Kidney epithelial cell (primary cell): ENCODE data around the gene OR1D5. TPM values are rescaled to one million over a fixed set of nuclear protein-coding genes. Genes with fewer than 3 reads are reported as not detected.
"Not testable (repeated sequence)": the region's sequence is repeated elsewhere in the genome, so short reads cannot be mapped to it uniquely, and the experiment has no call there.

Source experiments
- DNase-seq: peaks from one replicate; pipeline ENCODE4 v3.0.0-alpha.2; 2010; ENCODE audit warnings: low read depth
- H3K27me3 ChIP-seq: 2 replicates; pipeline ENCODE4 v1.6.0; 2011; ENCODE audit warnings: low read length; ENCODE audit not compliant: control insufficient read depth, insufficient read depth
- H3K36me3 ChIP-seq: 2 replicates; pipeline ENCODE4 v1.5.1; 2011; ENCODE audit warnings: low read length; ENCODE audit not compliant: control insufficient read depth, insufficient read depth
- H3K4me3 ChIP-seq: 2 replicates; pipeline ENCODE4 v1.5.1; 2011; ENCODE audit warnings: low read depth, mild to moderate bottlenecking, control low read depth, low read length
- total RNA-seq: library from RNA; depleted of rRNA; stranded (reverse); fragments of >200 nt; gene quantifications from 2 replicates; pipeline ENCODE4 v1.2.3, GENCODE V29; 2015
- TF ChIP-seq, protein P1 (sequence below): IDR thresholded peaks from 2 replicates; pipeline ENCODE4 v1.5.1; 2011; ENCODE audit warnings: mild to moderate bottlenecking, moderate library complexity, low read length, control low read depth, inconsistent platforms; ENCODE audit not compliant: insufficient read depth, poor library complexity, severe bottlenecking

OR1D5 gene
- total RNA-seq, 1 donor from 2014 or later = not detected

GRCh38 chr17:3032258-3033247 is 30.9 kb downstream of the OR1D5 start:
- TF ChIP-seq, protein P1, sequence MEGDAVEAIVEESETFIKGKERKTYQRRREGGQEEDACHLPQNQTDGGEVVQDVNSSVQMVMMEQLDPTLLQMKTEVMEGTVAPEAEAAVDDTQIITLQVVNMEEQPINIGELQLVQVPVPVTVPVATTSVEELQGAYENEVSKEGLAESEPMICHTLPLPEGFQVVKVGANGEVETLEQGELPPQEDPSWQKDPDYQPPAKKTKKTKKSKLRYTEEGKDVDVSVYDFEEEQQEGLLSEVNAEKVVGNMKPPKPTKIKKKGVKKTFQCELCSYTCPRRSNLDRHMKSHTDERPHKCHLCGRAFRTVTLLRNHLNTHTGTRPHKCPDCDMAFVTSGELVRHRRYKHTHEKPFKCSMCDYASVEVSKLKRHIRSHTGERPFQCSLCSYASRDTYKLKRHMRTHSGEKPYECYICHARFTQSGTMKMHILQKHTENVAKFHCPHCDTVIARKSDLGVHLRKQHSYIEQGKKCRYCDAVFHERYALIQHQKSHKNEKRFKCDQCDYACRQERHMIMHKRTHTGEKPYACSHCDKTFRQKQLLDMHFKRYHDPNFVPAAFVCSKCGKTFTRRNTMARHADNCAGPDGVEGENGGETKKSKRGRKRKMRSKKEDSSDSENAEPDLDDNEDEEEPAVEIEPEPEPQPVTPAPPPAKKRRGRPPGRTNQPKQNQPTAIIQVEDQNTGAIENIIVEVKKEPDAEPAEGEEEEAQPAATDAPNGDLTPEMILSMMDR = no peak
- no peaks in the 10 kb centered on the region for H3K36me3 ChIP-seq
- DNase-seq = no peak

DNA sequence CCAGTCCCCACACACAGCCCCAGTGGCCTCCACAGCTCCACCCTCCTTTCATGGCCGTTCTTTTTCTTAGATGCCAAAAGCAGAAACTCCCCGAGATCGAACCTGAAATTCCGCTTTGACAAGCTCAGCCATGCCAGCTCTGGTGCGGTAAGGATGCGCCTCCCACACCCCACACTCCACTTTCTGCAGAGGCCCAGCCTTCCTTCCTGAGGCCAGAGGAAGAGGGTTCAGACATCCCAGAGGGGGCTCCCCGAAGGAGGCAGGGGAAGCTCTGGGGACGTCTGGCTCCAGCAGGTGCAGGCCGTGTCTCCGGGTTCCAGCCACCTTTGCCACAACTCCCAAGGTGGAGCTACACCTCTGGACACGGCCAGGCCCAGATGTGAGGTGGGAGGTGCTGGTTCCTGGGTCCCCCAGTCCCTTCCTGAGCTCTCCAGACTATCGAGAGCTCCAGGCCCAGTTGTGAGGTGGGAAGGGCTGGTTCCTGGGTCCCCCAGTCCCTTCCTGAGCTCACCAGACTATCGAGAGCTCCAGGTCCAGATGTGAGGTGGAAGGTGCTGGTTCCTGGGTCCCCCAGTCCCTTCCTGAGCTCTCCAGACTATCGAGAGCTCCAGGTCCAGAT is 32.4 kb downstream of the OR1D5 start:
- DNase-seq, H3K36me3 ChIP-seq, H3K27me3 ChIP-seq, H3K4me3 ChIP-seq: not testable (repeated sequence)

More at GRCh38 chr17:3032258-3033247, 30.9 kb downstream of the OR1D5 start:
- Histone ChIP-seq H3K27me3 (no peaks in the 10 kb centered on the region), H3K4me3 (no peak overlapping the region)

DNA sequence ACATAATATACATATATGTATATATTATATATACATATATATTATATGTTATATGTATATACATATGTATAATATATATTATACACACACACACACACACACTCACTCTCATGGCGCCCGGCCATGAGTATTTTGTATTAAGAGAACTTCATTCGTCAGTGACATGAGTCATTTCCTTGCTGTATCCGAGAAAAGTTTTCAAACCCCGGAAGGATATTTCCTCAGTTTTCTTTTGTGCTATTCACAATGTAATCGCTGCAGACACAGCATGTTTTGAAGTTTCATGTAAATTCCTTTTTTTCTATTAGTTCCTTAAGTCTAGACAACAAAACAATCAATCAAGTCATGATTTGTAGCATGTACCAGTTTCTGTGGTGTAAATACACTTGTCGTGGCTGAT is 33.3 kb downstream of the OR1D5 start:
- no peak overlapping the region for H3K4me3 ChIP-seq
- no peak for DNase-seq
- no peaks in the 10 kb centered on the region for H3K27me3 ChIP-seq
- TF ChIP-seq, protein P1 = no peak
- H3K36me3 ChIP-seq = peaks cover 1% of the 10 kb centered on the region

GRCh38 chr17:3029213-3029913 is 34.0 kb downstream of the OR1D5 start:
- Histone ChIP-seq H3K36me3 (peaks cover 1% of the 10 kb centered on the region), H3K27me3 (no peaks in the 10 kb centered on the region), H3K4me3 (no peak overlapping the region)
- TF ChIP-seq, protein P1 = no peak
- no peak for DNase-seq

- no peak for DNase-seq
- Histone ChIP-seq H3K27me3 (no peaks in the 10 kb centered on the region), H3K4me3 (no peak overlapping the region), H3K36me3 (peaks cover 1% of the 10 kb centered on the region)
- TF ChIP-seq, protein P1 = no peak
These were observed 35.4 kb downstream of the OR1D5 start for GRCh38 chr17:3027786-3028532.
